H1 (cell line): ENCODE measurements around the gene GALR1.

ENCODE experiments used
- POLR2A ChIP-seq, 2 experiments: IDR thresholded peaks; 1 replicate in 1 of 2; 2 replicates in 1 of 2; pipeline ENCODE4 v1.6.1; 2011; ENCODE audit warnings: low read depth in 2 of 2, low read length in 2 of 2, mild to moderate bottlenecking in 2 of 2; ENCODE audit errors: control extremely low read depth in 1 of 2
- SIN3A ChIP-seq, 2 experiments: IDR thresholded peaks in 1 of 2; conservative IDR thresholded peaks in 1 of 2; 2 replicates each; pipeline ENCODE4 v1.6.1; 2011 to 2012; ENCODE audit warnings: low read length in 2 of 2, improper control_type of control experiment in 1 of 2, low read depth in 1 of 2, mild to moderate bottlenecking in 1 of 2
- TF ChIP-seq, protein P1 (sequence below), 3 experiments: IDR thresholded peaks; 1 replicate in 2 of 3; 2 replicates in 1 of 3; pipeline versions ENCODE4 v1.5.1 to v1.6.1; 2011; ENCODE audit warnings: low read length in 3 of 3, mild to moderate bottlenecking in 3 of 3, inconsistent platforms in 2 of 3, low read depth in 1 of 3, moderate library complexity in 1 of 3; ENCODE audit not compliant: insufficient read depth in 1 of 3; ENCODE audit errors: control extremely low read depth in 1 of 3

DNA sequence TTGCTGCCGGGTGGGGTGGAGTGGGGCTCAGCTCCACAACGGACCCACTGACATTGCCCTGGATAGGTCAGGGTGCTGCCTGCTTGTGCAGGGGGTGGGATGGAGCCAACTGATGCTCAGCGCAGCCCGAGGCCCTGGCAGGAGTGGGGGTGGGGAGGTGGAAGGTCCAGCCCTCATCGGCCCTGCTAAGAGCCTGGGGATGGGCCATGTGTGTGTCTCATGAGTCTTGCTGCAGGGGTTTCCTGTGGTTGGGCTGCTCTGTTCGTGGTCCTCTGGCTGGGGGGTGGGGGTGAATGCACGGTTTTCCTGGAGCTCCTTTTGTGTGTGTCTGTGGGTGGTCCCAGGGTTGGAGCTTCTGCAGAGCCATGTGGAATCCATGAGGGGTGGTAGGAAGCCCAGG lies 39.4 kb upstream of the GALR1 start:
- TF ChIP-seq POLR2A (IDR thresholded peaks at IDR 0.05; ENCODE audit: control extremely low read depth in 1 of 2, low read depth in 2 of 2, low read length in 2 of 2) = no peak
- TF ChIP-seq, protein P1, sequence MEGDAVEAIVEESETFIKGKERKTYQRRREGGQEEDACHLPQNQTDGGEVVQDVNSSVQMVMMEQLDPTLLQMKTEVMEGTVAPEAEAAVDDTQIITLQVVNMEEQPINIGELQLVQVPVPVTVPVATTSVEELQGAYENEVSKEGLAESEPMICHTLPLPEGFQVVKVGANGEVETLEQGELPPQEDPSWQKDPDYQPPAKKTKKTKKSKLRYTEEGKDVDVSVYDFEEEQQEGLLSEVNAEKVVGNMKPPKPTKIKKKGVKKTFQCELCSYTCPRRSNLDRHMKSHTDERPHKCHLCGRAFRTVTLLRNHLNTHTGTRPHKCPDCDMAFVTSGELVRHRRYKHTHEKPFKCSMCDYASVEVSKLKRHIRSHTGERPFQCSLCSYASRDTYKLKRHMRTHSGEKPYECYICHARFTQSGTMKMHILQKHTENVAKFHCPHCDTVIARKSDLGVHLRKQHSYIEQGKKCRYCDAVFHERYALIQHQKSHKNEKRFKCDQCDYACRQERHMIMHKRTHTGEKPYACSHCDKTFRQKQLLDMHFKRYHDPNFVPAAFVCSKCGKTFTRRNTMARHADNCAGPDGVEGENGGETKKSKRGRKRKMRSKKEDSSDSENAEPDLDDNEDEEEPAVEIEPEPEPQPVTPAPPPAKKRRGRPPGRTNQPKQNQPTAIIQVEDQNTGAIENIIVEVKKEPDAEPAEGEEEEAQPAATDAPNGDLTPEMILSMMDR (IDR thresholded peaks at IDR 0.05; ENCODE audit: control extremely low read depth in 1 of 3, insufficient read depth in 1 of 3, low read depth in 1 of 3, low read length in 3 of 3) = no peak
- no peak for TF ChIP-seq SIN3A (conservative IDR thresholded peaks at IDR 0.05 in 1 of 2, IDR thresholded peaks at IDR 0.05 in 1 of 2; ENCODE audit: low read depth in 1 of 2, low read length in 2 of 2)
